ENCODE measurements around the gene EFNA5.

DNA sequence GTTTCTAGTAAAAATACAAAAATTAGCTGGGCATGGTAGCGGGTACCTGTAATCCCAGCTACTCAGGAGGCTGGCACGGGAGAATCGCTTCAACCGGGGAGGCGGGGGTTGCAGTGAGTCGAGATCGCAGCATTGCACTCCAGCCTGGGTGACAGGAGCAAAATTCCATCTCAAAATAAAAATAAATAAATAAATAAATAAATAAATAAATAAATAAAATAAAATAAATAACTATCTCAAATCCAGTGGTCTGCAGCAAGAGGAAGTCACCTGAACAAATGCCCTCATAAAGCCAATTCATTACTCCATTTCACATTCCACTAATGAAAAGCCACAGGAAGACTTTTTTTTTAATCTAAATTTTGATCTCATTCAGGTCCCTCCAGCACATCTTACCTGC, 114.2 kb downstream of the EFNA5 start:
- TF ChIP-seq EP300 (IDR thresholded peaks at IDR 0.05; ENCODE audit: borderline replicate concordance in 1 of 2, control insufficient read depth in 1 of 2, low read depth in 2 of 2, low read length in 2 of 2) (no peak), BCL11A (IDR thresholded peaks at IDR 0.05; ENCODE audit: low read depth, low read length) (no peak), EED (IDR thresholded peaks at IDR 0.05; ENCODE audit: low read depth) (no peak), EGR1 (IDR thresholded peaks at IDR 0.05; ENCODE audit: borderline replicate concordance in 1 of 2, low read depth in 2 of 2, low read length in 2 of 2) (no peak), POLR2AphosphoS5 (IDR thresholded peaks at IDR 0.05; ENCODE audit: low read length) (no peak), BMI1 (IDR thresholded peaks at IDR 0.05; ENCODE audit: borderline replicate concordance) (no peak), POLR2A (IDR thresholded peaks at IDR 0.05; ENCODE audit: low read depth, low read length) (no peak)
- TF ChIP-seq, protein P1, sequence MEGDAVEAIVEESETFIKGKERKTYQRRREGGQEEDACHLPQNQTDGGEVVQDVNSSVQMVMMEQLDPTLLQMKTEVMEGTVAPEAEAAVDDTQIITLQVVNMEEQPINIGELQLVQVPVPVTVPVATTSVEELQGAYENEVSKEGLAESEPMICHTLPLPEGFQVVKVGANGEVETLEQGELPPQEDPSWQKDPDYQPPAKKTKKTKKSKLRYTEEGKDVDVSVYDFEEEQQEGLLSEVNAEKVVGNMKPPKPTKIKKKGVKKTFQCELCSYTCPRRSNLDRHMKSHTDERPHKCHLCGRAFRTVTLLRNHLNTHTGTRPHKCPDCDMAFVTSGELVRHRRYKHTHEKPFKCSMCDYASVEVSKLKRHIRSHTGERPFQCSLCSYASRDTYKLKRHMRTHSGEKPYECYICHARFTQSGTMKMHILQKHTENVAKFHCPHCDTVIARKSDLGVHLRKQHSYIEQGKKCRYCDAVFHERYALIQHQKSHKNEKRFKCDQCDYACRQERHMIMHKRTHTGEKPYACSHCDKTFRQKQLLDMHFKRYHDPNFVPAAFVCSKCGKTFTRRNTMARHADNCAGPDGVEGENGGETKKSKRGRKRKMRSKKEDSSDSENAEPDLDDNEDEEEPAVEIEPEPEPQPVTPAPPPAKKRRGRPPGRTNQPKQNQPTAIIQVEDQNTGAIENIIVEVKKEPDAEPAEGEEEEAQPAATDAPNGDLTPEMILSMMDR (IDR thresholded peaks at IDR 0.05 in 2 of 3, conservative IDR thresholded peaks at IDR 0.05 in 1 of 3; ENCODE audit: control insufficient read depth in 2 of 3, extremely low read depth in 1 of 3, insufficient read depth in 1 of 3, low read depth in 3 of 3, low read length in 3 of 3): no peak
- TF ChIP-seq, protein P2, sequence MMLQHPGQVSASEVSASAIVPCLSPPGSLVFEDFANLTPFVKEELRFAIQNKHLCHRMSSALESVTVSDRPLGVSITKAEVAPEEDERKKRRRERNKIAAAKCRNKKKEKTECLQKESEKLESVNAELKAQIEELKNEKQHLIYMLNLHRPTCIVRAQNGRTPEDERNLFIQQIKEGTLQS (IDR thresholded peaks at IDR 0.05; ENCODE audit: borderline replicate concordance, extremely low read depth, low read depth, low read length): no peak
- TF ChIP-seq, protein P3, sequence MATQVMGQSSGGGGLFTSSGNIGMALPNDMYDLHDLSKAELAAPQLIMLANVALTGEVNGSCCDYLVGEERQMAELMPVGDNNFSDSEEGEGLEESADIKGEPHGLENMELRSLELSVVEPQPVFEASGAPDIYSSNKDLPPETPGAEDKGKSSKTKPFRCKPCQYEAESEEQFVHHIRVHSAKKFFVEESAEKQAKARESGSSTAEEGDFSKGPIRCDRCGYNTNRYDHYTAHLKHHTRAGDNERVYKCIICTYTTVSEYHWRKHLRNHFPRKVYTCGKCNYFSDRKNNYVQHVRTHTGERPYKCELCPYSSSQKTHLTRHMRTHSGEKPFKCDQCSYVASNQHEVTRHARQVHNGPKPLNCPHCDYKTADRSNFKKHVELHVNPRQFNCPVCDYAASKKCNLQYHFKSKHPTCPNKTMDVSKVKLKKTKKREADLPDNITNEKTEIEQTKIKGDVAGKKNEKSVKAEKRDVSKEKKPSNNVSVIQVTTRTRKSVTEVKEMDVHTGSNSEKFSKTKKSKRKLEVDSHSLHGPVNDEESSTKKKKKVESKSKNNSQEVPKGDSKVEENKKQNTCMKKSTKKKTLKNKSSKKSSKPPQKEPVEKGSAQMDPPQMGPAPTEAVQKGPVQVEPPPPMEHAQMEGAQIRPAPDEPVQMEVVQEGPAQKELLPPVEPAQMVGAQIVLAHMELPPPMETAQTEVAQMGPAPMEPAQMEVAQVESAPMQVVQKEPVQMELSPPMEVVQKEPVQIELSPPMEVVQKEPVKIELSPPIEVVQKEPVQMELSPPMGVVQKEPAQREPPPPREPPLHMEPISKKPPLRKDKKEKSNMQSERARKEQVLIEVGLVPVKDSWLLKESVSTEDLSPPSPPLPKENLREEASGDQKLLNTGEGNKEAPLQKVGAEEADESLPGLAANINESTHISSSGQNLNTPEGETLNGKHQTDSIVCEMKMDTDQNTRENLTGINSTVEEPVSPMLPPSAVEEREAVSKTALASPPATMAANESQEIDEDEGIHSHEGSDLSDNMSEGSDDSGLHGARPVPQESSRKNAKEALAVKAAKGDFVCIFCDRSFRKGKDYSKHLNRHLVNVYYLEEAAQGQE (IDR thresholded peaks at IDR 0.05; ENCODE audit: low read depth, low read length): no peak
